IPS-18a (cell line): ENCODE data around the gene OR51Q1.

Experiments
- H3K27ac ChIP-seq: one replicate; pipeline ENCODE4 v1.5.1; 2013; ENCODE audit warnings: low read length
- H3K27me3 ChIP-seq: one replicate; pipeline ENCODE4 v1.6.1; 2013; ENCODE audit warnings: mild to moderate bottlenecking, low read length; ENCODE audit not compliant: control insufficient read depth, insufficient read depth
- H3K36me3 ChIP-seq: one replicate; pipeline ENCODE4 v1.6.1; 2013; ENCODE audit warnings: low read depth, low read length; ENCODE audit not compliant: control insufficient read depth
- H3K4me1 ChIP-seq: one replicate; pipeline ENCODE4 v1.6.1; 2013; ENCODE audit warnings: low read depth, low read length; ENCODE audit not compliant: control insufficient read depth
- H3K4me3 ChIP-seq: one replicate; pipeline ENCODE4 v1.5.1; 2013; ENCODE audit warnings: low read length
- H3K9ac ChIP-seq: one replicate; pipeline ENCODE4 v1.6.1; 2013; ENCODE audit warnings: mild to moderate bottlenecking, low read length, moderate library complexity
- H3K9me3 ChIP-seq: one replicate; pipeline ENCODE4 v1.6.1; 2013; ENCODE audit warnings: low read depth, low read length; ENCODE audit not compliant: control insufficient read depth

OR51Q1 gene, protein sequence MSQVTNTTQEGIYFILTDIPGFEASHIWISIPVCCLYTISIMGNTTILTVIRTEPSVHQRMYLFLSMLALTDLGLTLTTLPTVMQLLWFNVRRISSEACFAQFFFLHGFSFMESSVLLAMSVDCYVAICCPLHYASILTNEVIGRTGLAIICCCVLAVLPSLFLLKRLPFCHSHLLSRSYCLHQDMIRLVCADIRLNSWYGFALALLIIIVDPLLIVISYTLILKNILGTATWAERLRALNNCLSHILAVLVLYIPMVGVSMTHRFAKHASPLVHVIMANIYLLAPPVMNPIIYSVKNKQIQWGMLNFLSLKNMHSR

DNA sequence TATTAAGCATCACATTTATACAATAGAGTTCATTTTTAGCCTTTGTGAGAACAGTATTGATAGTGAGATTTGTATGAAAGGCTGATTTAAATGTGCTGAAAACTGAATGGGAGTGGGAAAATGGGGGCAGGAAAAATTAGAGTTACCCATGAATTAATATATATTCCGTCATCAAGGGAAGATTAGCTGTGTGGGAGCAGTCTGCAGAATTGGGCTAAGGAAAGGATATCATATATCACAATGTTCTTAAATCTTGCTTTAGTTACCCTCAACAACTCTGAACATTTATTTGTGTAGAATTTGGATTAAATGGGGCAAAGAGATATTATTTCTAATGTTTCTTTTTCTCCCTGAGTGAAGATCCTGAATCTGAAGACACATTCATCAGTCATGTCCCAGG is at the start of gene OR51Q1:
OR51Q1 (plus strand) TSS at position 301 of the 400 bp plus-strand sequence; CDS start at position 391, 90 bp downstream.
- Histone ChIP-seq H3K27ac (no peak within 1 kb of the TSS), H3K9ac (no peak within 1 kb of the TSS), H3K36me3 (no peaks in the 10 kb centered on the region), H3K9me3 (no peaks in the 10 kb centered on the region), H3K27me3 (no peaks in the 10 kb centered on the region), H3K4me1 (no peaks in the 10 kb centered on the region), H3K4me3 (no peak within 1 kb of the TSS)

DNA sequence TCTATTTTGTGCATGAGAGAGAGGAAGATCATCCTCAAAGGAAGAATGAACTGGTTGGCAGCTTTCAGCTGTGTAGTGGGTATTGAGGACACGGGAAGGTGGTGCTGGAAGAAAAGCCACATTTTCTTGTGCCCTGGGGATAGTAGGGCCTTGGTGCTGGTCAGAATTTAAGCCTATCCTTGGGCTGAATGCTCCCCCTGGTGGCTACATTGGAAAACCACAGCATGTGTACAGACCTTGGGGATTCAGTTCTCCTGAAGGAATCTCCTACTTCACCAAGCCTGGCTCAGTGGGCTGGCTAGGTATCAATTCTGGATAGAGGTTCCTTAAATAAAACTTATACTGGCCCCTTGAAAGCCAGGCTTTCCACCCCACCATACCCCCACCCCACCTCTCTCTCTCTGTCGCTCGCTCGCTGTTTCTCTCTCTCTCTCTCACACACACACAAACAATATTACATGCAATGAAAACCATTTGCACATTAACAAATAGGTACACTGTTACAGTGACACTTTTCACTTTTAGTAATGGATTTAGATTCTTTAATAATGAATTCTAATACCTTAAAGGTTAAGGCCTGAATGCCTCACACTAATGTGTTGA is 41.1 kb upstream of the OR51Q1 start:
- H3K36me3 ChIP-seq = no peaks in the 10 kb centered on the region
- H3K9ac ChIP-seq = no peak overlapping the region
- no peaks in the 10 kb centered on the region for H3K9me3 ChIP-seq
- H3K4me3 ChIP-seq = no peak overlapping the region
- H3K27ac ChIP-seq = no peak overlapping the region
- peaks cover 7% of the 10 kb centered on the region for H3K4me1 ChIP-seq
- no peaks in the 10 kb centered on the region for H3K27me3 ChIP-seq

DNA sequence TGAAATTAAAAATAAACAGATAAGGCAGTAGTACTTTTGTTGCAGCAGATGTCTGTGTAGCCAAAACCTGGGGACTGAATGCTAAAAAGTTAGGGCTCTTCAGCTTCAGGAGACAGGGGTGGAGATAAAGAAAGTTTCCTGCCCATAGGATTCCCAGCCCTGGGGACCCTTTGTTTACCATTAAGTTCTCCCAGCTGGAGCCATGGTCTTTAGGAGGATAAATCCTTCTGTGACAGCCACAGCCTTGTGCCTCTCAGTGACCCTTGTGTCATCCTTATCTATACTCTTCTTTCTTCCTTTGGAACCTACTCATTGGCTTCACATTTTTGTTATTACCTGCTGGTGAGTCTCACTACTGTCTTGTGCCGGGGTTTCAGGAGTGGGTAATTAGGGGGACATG is 38.3 kb upstream of the OR51Q1 start, which contains the start of gene OR51M1:
OR51M1 (plus strand) TSS at position 237 of the 400 bp plus-strand sequence. CDS start 5,587 bp downstream, outside the sequence.
- Histone ChIP-seq H3K9me3 (no peaks in the 10 kb centered on the region), H3K4me3 (no peak within 1 kb of the TSS), H3K27me3 (no peaks in the 10 kb centered on the region), H3K4me1 (peaks cover 14% of the 10 kb centered on the region), H3K9ac (no peak within 1 kb of the TSS), H3K36me3 (no peaks in the 10 kb centered on the region), H3K27ac (no peak within 1 kb of the TSS)

DNA sequence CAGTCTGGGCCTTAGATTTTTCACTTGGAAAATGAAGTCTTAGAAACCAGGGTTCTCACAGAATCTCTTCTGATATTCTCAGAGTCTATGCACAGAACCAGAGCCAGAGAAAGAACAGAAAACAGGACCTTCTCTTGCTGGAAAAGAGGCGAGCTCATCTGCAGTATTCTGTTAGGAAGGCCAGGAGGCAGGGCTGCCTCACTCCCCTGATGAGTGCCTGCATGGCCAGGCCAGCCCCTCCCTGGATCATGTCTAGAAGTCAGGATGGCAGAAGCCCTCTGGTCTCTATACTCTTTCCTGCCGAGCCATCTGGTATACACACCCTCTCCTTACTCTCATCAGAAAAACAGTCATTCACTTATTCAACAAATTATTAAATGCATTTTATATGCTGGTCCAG is 37.6 kb upstream of the OR51Q1 start:
- Histone ChIP-seq H3K27me3 (no peaks in the 10 kb centered on the region), H3K9ac (no peak overlapping the region), H3K9me3 (no peaks in the 10 kb centered on the region), H3K27ac (no peak overlapping the region), H3K36me3 (no peaks in the 10 kb centered on the region), H3K4me1 (peaks cover 17% of the 10 kb centered on the region), H3K4me3 (no peak overlapping the region)

DNA sequence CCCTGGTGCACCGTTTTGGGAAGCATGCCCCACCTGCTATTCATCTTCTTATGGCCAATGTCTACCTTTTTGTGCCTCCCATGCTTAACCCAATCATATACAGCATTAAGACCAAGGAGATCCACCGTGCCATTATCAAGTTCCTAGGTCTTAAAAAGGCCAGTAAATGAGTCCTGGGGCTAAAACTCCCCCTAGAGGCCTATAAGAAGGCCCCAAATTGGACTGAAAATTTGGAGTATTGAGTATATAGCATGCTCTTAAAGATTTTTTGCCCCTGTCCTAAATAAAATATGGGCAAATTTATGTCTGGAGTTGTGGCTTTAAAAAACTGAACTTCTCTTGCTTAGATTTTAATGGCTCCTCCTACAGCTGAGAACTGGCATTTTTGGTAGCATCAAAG is 31.7 kb upstream of the OR51Q1 start:
- Histone ChIP-seq H3K36me3 (no peaks in the 10 kb centered on the region), H3K27ac (no peak overlapping the region), H3K4me3 (no peak overlapping the region), H3K9ac (no peak overlapping the region), H3K27me3 (no peaks in the 10 kb centered on the region), H3K4me1 (peaks cover 10% of the 10 kb centered on the region), H3K9me3 (no peaks in the 10 kb centered on the region)

DNA sequence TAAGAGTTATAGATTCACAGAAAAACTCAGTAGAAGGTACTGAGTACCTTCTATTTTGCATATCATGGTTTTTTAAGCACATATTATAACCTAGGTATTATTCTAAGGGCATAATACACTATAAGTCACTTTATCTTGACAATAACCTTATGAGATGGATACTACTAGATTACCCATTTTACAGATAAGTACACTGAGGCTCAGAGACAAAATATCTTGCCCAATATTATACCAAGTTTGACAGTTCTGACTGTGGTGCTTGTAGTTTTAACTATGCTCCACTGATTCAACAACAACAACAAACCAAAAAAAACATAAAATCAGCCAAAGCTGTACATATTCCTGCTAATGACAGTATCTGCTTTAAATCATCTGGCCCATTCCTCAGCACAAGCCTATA is 27.8 kb upstream of the OR51Q1 start:
- Histone ChIP-seq H3K9ac (no peak overlapping the region), H3K4me1 (no peaks in the 10 kb centered on the region), H3K27me3 (no peaks in the 10 kb centered on the region), H3K27ac (no peak overlapping the region), H3K4me3 (no peak overlapping the region), H3K36me3 (no peaks in the 10 kb centered on the region), H3K9me3 (no peaks in the 10 kb centered on the region)

DNA sequence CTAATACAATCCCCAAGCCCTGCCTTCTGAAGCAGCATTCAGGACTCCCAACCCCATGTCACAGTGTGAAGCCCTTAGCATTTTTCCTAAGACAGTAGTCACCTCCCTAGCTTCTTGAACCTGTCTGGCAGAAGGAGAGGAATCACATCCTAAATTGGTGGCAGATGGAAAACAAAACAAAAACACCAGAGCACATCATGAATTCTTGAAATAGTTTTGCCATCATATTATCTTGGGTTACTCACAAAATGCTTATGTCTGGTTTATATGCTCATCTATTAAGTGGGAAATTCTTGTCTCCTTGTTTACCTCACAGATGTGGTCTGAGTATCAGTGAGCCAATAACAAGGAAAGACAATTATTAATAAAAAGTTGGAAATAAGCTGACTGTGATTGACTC is 23.0 kb upstream of the OR51Q1 start:
- H3K27me3 ChIP-seq = no peaks in the 10 kb centered on the region
- no peaks in the 10 kb centered on the region for H3K9me3 ChIP-seq
- no peak overlapping the region for H3K9ac ChIP-seq

DNA sequence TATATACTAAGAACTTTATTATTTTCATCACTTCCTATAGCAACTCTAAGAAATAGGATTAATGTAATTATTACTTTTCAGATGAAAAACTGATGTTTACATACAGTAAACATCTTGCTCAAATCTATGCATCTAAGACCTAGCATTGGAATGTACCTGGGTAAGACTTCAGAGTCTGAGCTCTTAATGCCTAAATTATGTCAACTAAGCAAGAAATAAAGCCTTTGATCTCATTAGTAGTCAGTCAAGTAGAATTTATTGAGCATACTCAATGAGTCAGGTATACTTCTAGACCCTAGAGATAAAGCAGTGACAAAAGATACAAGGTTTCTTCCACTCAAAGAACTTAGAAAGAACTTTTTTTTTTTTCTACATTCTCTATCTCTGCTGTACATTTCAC is 16.7 kb upstream of the OR51Q1 start:
- H3K27ac ChIP-seq = no peak overlapping the region
- no peaks in the 10 kb centered on the region for H3K9me3 ChIP-seq
- H3K4me3 ChIP-seq = no peak overlapping the region
- no peak overlapping the region for H3K9ac ChIP-seq
- no peaks in the 10 kb centered on the region for H3K4me1 ChIP-seq
- no peaks in the 10 kb centered on the region for H3K27me3 ChIP-seq
- no peaks in the 10 kb centered on the region for H3K36me3 ChIP-seq

More for the DNA sequence above, 23.0 kb upstream of the OR51Q1 start:
- H3K27ac ChIP-seq = no peak overlapping the region
- no peak overlapping the region for H3K4me3 ChIP-seq
- H3K36me3 ChIP-seq = no peaks in the 10 kb centered on the region
- H3K4me1 ChIP-seq = no peaks in the 10 kb centered on the region

DNA sequence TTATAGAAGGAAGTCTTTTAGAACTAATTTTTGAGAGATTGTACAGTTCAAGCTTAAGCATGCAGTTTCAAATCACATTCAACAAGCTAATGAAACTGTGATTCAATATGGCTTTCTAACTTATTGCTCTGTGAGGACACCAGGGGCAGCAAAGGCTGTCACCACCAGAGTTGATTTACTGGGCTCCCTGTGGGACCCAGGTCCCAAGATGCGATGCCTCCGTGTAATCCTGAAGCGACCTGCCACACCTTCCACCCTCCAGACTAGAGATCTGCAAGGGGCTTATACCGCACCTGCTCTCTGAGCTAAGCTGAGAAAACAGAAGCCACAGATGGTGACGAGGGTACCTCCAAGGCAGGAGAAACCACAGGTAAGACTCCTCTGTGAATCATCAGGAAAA is 918 bp upstream of the OR51Q1 start:
- no peak overlapping the region for H3K27ac ChIP-seq
- no peaks in the 10 kb centered on the region for H3K4me1 ChIP-seq
- H3K36me3 ChIP-seq = no peaks in the 10 kb centered on the region
- no peaks in the 10 kb centered on the region for H3K27me3 ChIP-seq
- no peak overlapping the region for H3K4me3 ChIP-seq
- H3K9me3 ChIP-seq = no peaks in the 10 kb centered on the region
- H3K9ac ChIP-seq = no peak overlapping the region

DNA sequence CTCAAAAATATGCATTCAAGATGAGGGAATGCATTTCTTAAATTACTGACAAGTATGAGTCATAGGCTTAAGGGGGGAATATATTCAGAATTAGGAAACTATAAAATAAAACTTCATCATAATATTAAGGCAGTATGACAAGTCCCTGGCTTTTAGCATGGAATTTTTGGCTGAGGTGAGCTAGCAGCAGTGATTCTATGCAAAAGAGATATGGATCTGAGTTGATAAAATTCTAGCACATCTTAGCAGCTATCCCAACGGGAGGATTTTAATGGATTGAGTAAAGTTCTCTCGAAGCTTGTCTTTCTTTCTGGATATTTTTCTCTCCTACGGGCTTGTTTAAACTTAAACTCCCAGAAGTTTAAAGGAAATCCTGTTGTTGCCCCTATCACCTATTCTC is 1.2 kb downstream of the OR51Q1 start:
- Histone ChIP-seq H3K4me3 (no peak overlapping the region), H3K9ac (no peak overlapping the region), H3K27ac (no peak overlapping the region), H3K36me3 (no peaks in the 10 kb centered on the region), H3K4me1 (no peaks in the 10 kb centered on the region), H3K9me3 (no peaks in the 10 kb centered on the region), H3K27me3 (no peaks in the 10 kb centered on the region)

DNA sequence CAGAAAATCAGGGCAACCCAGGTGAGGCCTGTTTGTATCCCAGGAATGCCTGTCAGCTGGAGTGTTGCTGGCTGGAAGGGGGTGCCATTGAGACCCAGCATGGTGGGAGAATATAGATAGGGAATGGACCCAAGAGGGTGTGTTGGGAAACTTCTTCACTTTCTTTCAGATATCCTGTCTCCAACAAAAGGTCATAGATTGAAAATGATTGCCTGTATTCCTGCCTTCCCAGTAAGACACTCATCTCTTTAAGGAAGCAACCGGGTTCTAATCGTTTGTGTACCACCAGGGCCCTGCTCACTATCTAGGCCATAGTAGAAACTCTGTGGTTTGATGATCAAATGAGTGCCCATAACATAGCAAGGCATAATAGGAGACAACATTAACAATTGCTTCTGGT is 19.5 kb downstream of the OR51Q1 start, which contains the start of gene OR51I1:
OR51I1 (minus strand) TSS at position 101 of the 400 bp plus-strand sequence; CDS start at position 101, 0 bp downstream.
- H3K4me3 ChIP-seq = no peak within 1 kb of the TSS

More for the DNA sequence above, 19.5 kb downstream of the OR51Q1 start, which contains the start of gene OR51I1:
- H3K36me3 ChIP-seq = no peaks in the 10 kb centered on the region
- no peaks in the 10 kb centered on the region for H3K4me1 ChIP-seq
- H3K9ac ChIP-seq = no peak within 1 kb of the TSS
- no peaks in the 10 kb centered on the region for H3K9me3 ChIP-seq
- no peak within 1 kb of the TSS for H3K27ac ChIP-seq
- no peaks in the 10 kb centered on the region for H3K27me3 ChIP-seq
